Measurements from ENCODE around the gene PLXDC2. TPM values are rescaled to one million over a fixed set of nuclear protein-coding genes. Genes with fewer than 3 reads are reported as not detected.

Gene PLXDC2
- total RNA-seq, 2 donors from 2014 or later, result 19.5 to 26.4 TPM

- no peak for DNase-seq
- TF ChIP-seq CTCF (conservative IDR thresholded peaks at IDR 0.05), result no peak
- H3K4me3 ChIP-seq (ENCODE audit: low read length), result no peak overlapping the region
- Mint-ChIP-seq H3K27me3 (ENCODE audit: insufficient read depth) (no peaks in the 10 kb centered on the region), H3K4me3 (no peak overlapping the region), H3K36me3 (ENCODE audit: low read depth) (no peaks in the 10 kb centered on the region), H3K9me3 (no peaks in the 10 kb centered on the region), H3K27ac (no peak overlapping the region), H3K4me1 (peaks cover 10% of the 10 kb centered on the region)
- H3K9me3 ChIP-seq (ENCODE audit: control insufficient read depth, low read length), result no peaks in the 10 kb centered on the region
- no peaks in the 10 kb centered on the region for H3K27me3 ChIP-seq (ENCODE audit: control insufficient read depth, insufficient read depth, low read length, poor library complexity, severe bottlenecking)
- no peaks in the 10 kb centered on the region for H3K4me1 ChIP-seq (ENCODE audit: control insufficient read depth, insufficient read depth, low read length)
- no peak overlapping the region for H3K9ac ChIP-seq (ENCODE audit: extremely low read depth, low read length, poor library complexity, severe bottlenecking)
- H3K27ac ChIP-seq (ENCODE audit: low read depth, low read length), result no peak overlapping the region
- H3K36me3 ChIP-seq (ENCODE audit: control insufficient read depth, insufficient read depth, low read length), result no peaks in the 10 kb centered on the region
- WGBS, 2 experiments (ENCODE audit: insufficient coverage in 1 of 2, insufficient read length in 1 of 2), result 94% methylated on average over 2 of the region's 2 CpGs; no CpG with 5 or more reads in 1 of the 2 experiments
Measured at GRCh38 chr10:19956516-19957032, 140.3 kb downstream of the PLXDC2 start.

- no peaks in the 10 kb centered on the region for H3K27me3 ChIP-seq (ENCODE audit: control insufficient read depth, insufficient read depth, low read length, poor library complexity, severe bottlenecking)
- no peaks in the 10 kb centered on the region for H3K9me3 ChIP-seq (ENCODE audit: control insufficient read depth, low read length)
- no peaks in the 10 kb centered on the region for H3K4me1 ChIP-seq (ENCODE audit: control insufficient read depth, insufficient read depth, low read length)
- Mint-ChIP-seq H3K36me3 (ENCODE audit: low read depth) (peaks cover 4% of the 10 kb centered on the region), H3K9me3 (peaks cover 2% of the 10 kb centered on the region), H3K4me1 (peaks cover 10% of the 10 kb centered on the region), H3K27ac (no peak overlapping the region), H3K27me3 (ENCODE audit: insufficient read depth) (no peaks in the 10 kb centered on the region), H3K4me3 (no peak overlapping the region)
- no peak overlapping the region for H3K4me3 ChIP-seq (ENCODE audit: low read length)
- H3K27ac ChIP-seq (ENCODE audit: low read depth, low read length), result no peak overlapping the region
- no peaks in the 10 kb centered on the region for H3K36me3 ChIP-seq (ENCODE audit: control insufficient read depth, insufficient read depth, low read length)
- TF ChIP-seq CTCF (conservative IDR thresholded peaks at IDR 0.05), result no peak
- no peak overlapping the region for H3K9ac ChIP-seq (ENCODE audit: extremely low read depth, low read length, poor library complexity, severe bottlenecking)
- DNase-seq, result no peak
Measured at GRCh38 chr10:19958787-19959186, 142.6 kb downstream of the PLXDC2 start.

- H3K4me3 Mint-ChIP-seq, result no peak overlapping the region
- H3K36me3 Mint-ChIP-seq (ENCODE audit: low read depth), result peaks cover 4% of the 10 kb centered on the region
- Histone ChIP-seq H3K9ac (ENCODE audit: extremely low read depth, low read length, poor library complexity, severe bottlenecking) (no peak overlapping the region), H3K27me3 (ENCODE audit: control insufficient read depth, insufficient read depth, low read length, poor library complexity, severe bottlenecking) (no peaks in the 10 kb centered on the region), H3K36me3 (ENCODE audit: control insufficient read depth, insufficient read depth, low read length) (no peaks in the 10 kb centered on the region), H3K9me3 (ENCODE audit: control insufficient read depth, low read length) (no peaks in the 10 kb centered on the region), H3K4me1 (ENCODE audit: control insufficient read depth, insufficient read depth, low read length) (peaks cover under 1% of the 10 kb centered on the region), H3K4me3 (ENCODE audit: low read length) (no peak overlapping the region), H3K27ac (ENCODE audit: low read depth, low read length) (no peak overlapping the region)
- no peaks in the 10 kb centered on the region for H3K27me3 Mint-ChIP-seq (ENCODE audit: insufficient read depth)
- H3K4me1 Mint-ChIP-seq, result peaks cover 18% of the 10 kb centered on the region
- DNase-seq, result no peak
- peaks cover 2% of the 10 kb centered on the region for H3K9me3 Mint-ChIP-seq
- 95% methylated on average over 7 of the region's 7 CpGs for WGBS, 2 experiments (ENCODE audit: insufficient coverage in 1 of 2, insufficient read length in 1 of 2)
- no peak overlapping the region for H3K27ac Mint-ChIP-seq
- no peak for TF ChIP-seq CTCF (conservative IDR thresholded peaks at IDR 0.05)
Measured at GRCh38 chr10:19961076-19962053, 145.1 kb downstream of the PLXDC2 start.
